DOHH2 (cell line): ENCODE results near the gene SNRK.

Source experiments
- H3F3A ChIP-seq: fragments of 200-600 bp; sonication (generic), shearing (Covaris generic); 2 replicates; pipeline ENCODE4 v1.6.0; 2016; ENCODE audit warnings: antibody characterized with exemption, mild to moderate bottlenecking; ENCODE audit not compliant: control insufficient read depth, insufficient read depth
- H3K27ac ChIP-seq: fragments of 200-600 bp; sonication (generic); 2 replicates; pipeline ENCODE4 v1.5.1; 2014; ENCODE audit warnings: low read depth, mild to moderate bottlenecking, low read length, moderate library complexity
- H3K27me3 ChIP-seq: fragments of 200-600 bp; sonication (generic); 2 replicates; pipeline ENCODE4 v1.6.1; 2014; ENCODE audit warnings: mild to moderate bottlenecking, low read length, mixed read lengths; ENCODE audit not compliant: control insufficient read depth
- H3K36me3 ChIP-seq: fragments of 200-600 bp; sonication (generic); 2 replicates; pipeline ENCODE4 v1.6.1; 2014; ENCODE audit warnings: mild to moderate bottlenecking, low read length, moderate library complexity, mixed read lengths; ENCODE audit not compliant: control insufficient read depth
- H3K4me1 ChIP-seq: fragments of 200-600 bp; sonication (generic); 2 replicates; pipeline ENCODE4 v1.6.1; 2014; ENCODE audit warnings: mild to moderate bottlenecking, low read length, mixed read lengths; ENCODE audit not compliant: control insufficient read depth
- H3K4me2 ChIP-seq: fragments of 200-600 bp; sonication (generic); 2 replicates; pipeline ENCODE4 v1.6.0; 2014; ENCODE audit warnings: mild to moderate bottlenecking, low read length, moderate library complexity
- H3K4me3 ChIP-seq: fragments of 200-600 bp; sonication (generic); 2 replicates; pipeline ENCODE4 v1.5.1; 2014; ENCODE audit warnings: mild to moderate bottlenecking, low read length, mixed read lengths
- H3K79me2 ChIP-seq: fragments of 200-600 bp; sonication (generic); 2 replicates; pipeline ENCODE4 v1.6.1; 2014; ENCODE audit warnings: mild to moderate bottlenecking, low read length, mixed read lengths; ENCODE audit not compliant: control insufficient read depth
- H3K9me2 ChIP-seq: fragments of 200-600 bp; sonication (generic); replicated peaks from 2 replicates; pipeline ENCODE4 v1.6.1; 2014; ENCODE audit warnings: mild to moderate bottlenecking, low read length, mixed read lengths; ENCODE audit not compliant: control insufficient read depth
- H3K9me3 ChIP-seq: fragments of 200-600 bp; sonication (generic); 2 replicates; pipeline ENCODE4 v1.6.1; 2014; ENCODE audit warnings: antibody characterized with exemption, low read length, mixed read lengths; ENCODE audit not compliant: control insufficient read depth, insufficient read depth
- H4K20me1 ChIP-seq: fragments of 200-600 bp; sonication (generic); 2 replicates; pipeline ENCODE4 v1.6.0; 2014; ENCODE audit warnings: low read depth, mild to moderate bottlenecking, antibody characterized with exemption, low read length, moderate library complexity; ENCODE audit not compliant: control insufficient read depth, insufficient read depth
- EZH2phosphoT487 ChIP-seq: fragments of 200-600 bp; sonication (generic); IDR thresholded peaks from 2 replicates; pipeline ENCODE4 v1.6.1; 2017; ENCODE audit warnings: borderline replicate concordance, mild to moderate bottlenecking, antibody characterized with exemption, low read length, moderate library complexity, mixed read lengths
- TF ChIP-seq, protein P1 (sequence below): fragments of 200-600 bp; sonication (generic); IDR thresholded peaks from one replicate; pipeline ENCODE4 v1.5.1; 2014; ENCODE audit warnings: antibody characterized with exemption, mild to moderate bottlenecking, low read depth, low read length; ENCODE audit not compliant: poor library complexity, severe bottlenecking

SNRK gene

DNA sequence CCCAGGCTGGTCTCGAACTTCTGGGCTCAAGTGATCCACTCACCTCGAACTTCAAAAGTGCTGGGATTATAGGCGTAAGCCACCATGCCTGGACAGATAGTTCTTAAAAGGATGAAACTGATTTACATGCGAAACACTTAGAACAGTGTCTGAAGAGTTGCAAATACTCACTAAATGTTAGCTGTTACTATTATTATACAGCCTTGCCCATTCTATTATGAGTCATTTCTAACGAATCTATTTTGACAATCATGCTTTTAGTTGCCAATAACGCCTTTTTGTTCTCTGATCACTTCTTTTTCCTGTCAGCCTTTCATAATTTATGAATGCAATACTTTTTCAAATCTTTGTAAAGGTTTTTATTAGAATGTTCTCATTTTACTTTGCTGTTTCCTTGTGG lies 112.7 kb downstream of the SNRK start:
- Histone ChIP-seq H3K36me3 (no peaks in the 10 kb centered on the region), H3K4me3 (no peak overlapping the region), H3K4me2 (no peak overlapping the region), H3K9me2 (no peaks in the 10 kb centered on the region), H3K9me3 (no peaks in the 10 kb centered on the region), H3K27me3 (peaks cover 7% of the 10 kb centered on the region), H3K27ac (no peak overlapping the region), H4K20me1 (no peaks in the 10 kb centered on the region), H3F3A (no peaks in the 10 kb centered on the region), H3K79me2 (no peaks in the 10 kb centered on the region), H3K4me1 (no peaks in the 10 kb centered on the region)
- TF ChIP-seq EZH2phosphoT487 = no peak
- TF ChIP-seq, protein P1, sequence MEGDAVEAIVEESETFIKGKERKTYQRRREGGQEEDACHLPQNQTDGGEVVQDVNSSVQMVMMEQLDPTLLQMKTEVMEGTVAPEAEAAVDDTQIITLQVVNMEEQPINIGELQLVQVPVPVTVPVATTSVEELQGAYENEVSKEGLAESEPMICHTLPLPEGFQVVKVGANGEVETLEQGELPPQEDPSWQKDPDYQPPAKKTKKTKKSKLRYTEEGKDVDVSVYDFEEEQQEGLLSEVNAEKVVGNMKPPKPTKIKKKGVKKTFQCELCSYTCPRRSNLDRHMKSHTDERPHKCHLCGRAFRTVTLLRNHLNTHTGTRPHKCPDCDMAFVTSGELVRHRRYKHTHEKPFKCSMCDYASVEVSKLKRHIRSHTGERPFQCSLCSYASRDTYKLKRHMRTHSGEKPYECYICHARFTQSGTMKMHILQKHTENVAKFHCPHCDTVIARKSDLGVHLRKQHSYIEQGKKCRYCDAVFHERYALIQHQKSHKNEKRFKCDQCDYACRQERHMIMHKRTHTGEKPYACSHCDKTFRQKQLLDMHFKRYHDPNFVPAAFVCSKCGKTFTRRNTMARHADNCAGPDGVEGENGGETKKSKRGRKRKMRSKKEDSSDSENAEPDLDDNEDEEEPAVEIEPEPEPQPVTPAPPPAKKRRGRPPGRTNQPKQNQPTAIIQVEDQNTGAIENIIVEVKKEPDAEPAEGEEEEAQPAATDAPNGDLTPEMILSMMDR = no peak

- no peak overlapping the region for H3K27ac ChIP-seq
- no peaks in the 10 kb centered on the region for H3K79me2 ChIP-seq
- H3K4me2 ChIP-seq = no peak overlapping the region
Observed at GRCh38 chr3:43400167-43400566, 113.8 kb downstream of the SNRK start.

More at GRCh38 chr3:43400167-43400566, 113.8 kb downstream of the SNRK start:
- Histone ChIP-seq H3F3A (no peaks in the 10 kb centered on the region), H3K9me2 (no peaks in the 10 kb centered on the region), H3K27me3 (peaks cover 7% of the 10 kb centered on the region), H3K36me3 (no peaks in the 10 kb centered on the region), H3K4me1 (no peaks in the 10 kb centered on the region), H3K4me3 (no peak overlapping the region), H3K9me3 (no peaks in the 10 kb centered on the region), H4K20me1 (no peaks in the 10 kb centered on the region)
- TF ChIP-seq, protein P1 = no peak
- TF ChIP-seq EZH2phosphoT487 = no peak
